ENCODE data around the gene FAR2. TPM values are rescaled to one million over a fixed set of nuclear protein-coding genes. Genes with fewer than 3 reads are reported as not detected.
A peak's percentile ranks its signal among the peaks of the same experiment; 100 is the strongest.

FAR2 gene
- total RNA-seq, 1 experiment from 2014 or later = 22.1 TPM

DNA sequence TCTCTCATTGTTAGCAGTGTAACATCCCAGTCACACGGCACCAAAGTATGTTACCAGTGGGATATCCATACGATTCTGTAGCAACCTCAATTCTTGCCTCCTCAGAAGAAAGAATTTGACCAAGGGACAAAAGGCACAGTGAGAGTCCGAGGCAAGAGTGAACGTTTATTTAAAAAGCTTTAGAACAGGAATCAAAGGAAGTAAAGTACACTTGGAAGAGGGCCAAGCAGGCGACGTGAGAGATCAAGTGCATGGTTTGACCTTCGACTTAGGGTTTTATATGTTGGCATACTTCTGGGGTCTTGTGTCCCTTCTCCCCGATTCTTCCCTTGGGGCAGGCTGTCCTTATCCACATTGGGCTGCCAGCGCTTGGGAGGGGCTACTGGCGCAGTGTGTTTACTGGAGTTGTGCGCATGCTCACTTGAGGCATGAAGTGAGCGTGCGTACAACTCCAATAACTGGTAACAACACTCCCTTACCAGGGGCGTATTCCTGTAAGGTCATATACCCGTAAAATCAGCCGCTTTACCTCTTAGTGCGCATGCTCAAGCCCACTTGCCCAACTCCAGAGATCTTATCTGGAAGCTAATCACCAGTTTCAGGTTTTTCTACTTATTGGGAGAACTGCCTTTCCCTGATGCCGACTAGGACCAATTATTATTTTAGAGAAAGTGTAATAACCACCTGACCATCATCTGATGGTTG, 71.7 kb downstream of the FAR2 start:
- no peaks in the 10 kb centered on the region for H3K79me2 ChIP-seq (ENCODE audit: insufficient read depth, low read length)
- Mint-ChIP-seq H3K27ac (peak overlapping the region in 1 of 3 experiments; percentile 63; a peak in 1 of 7 replicates), H3K4me3 (no peak overlapping the region), H3K27me3 (ENCODE audit: low read depth) (no peaks in the 10 kb centered on the region), H3K36me3 (ENCODE audit: insufficient read depth in 1 of 3, low read depth in 3 of 3) (peaks cover 0 to 5% (median 4%) of the 10 kb centered on the region in 3 experiments; a peak in 5 of 7 replicates), H3K9me3 (peaks cover 0 to 4% of the 10 kb centered on the region in 2 experiments; a peak in 3 of 5 replicates), H3K4me1 (peaks cover 2 to 10% of the 10 kb centered on the region in 2 experiments; a peak in 3 of 4 replicates)
- no peak overlapping the region for H2AK5ac ChIP-seq (ENCODE audit: insufficient read length, low read length)
- H2BK5ac ChIP-seq (ENCODE audit: insufficient read length, low read length) = no peak overlapping the region
- H4K8ac ChIP-seq (replicated peaks; ENCODE audit: insufficient read length, low read depth, low read length) = no peak overlapping the region
- no peak overlapping the region for H2AFZ ChIP-seq (ENCODE audit: low read length)
- H3K14ac ChIP-seq (ENCODE audit: insufficient read depth, low read length) = no peak overlapping the region
- H4K5ac ChIP-seq (ENCODE audit: insufficient read length, low read depth, low read length) = no peak overlapping the region
- 0 out of 2 replicates have a peak, but pooled peaks cover 3% of the 10 kb centered on the region for H3K4me1 ChIP-seq (ENCODE audit: insufficient read depth, low read length)
- no peak overlapping the region for H2BK20ac ChIP-seq (ENCODE audit: low read depth, low read length, poor library complexity, severe bottlenecking)
- H4K20me1 ChIP-seq (ENCODE audit: control insufficient read depth, insufficient read depth, insufficient read length) = no peaks in the 10 kb centered on the region
- TF ChIP-seq, protein P1, sequence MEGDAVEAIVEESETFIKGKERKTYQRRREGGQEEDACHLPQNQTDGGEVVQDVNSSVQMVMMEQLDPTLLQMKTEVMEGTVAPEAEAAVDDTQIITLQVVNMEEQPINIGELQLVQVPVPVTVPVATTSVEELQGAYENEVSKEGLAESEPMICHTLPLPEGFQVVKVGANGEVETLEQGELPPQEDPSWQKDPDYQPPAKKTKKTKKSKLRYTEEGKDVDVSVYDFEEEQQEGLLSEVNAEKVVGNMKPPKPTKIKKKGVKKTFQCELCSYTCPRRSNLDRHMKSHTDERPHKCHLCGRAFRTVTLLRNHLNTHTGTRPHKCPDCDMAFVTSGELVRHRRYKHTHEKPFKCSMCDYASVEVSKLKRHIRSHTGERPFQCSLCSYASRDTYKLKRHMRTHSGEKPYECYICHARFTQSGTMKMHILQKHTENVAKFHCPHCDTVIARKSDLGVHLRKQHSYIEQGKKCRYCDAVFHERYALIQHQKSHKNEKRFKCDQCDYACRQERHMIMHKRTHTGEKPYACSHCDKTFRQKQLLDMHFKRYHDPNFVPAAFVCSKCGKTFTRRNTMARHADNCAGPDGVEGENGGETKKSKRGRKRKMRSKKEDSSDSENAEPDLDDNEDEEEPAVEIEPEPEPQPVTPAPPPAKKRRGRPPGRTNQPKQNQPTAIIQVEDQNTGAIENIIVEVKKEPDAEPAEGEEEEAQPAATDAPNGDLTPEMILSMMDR (conservative IDR thresholded peaks at IDR 0.05) = no peak
- no peaks in the 10 kb centered on the region for H3K27me3 ChIP-seq (ENCODE audit: insufficient read depth, low read length)
- H3K9me3 ChIP-seq (ENCODE audit: control insufficient read depth, low read depth, low read length) = no peaks in the 10 kb centered on the region
- no peak overlapping the region for H3K56ac ChIP-seq (ENCODE audit: insufficient read length, low read depth, low read length)
- H3K4ac ChIP-seq (ENCODE audit: low read depth, low read length) = no peak overlapping the region
- no peak for DNase-seq
- H3T11ph ChIP-seq (ENCODE audit: low read length) = no peak overlapping the region
- WGBS (ENCODE audit: extremely low coverage, insufficient read length, low lambda C conversion rate) = no CpG with 5 or more reads among the region's 18 CpGs
- H2BK12ac ChIP-seq (ENCODE audit: insufficient read length, low read depth, low read length) = no peak overlapping the region
- H3K9ac ChIP-seq (ENCODE audit: extremely low read depth, insufficient read length, low read length) = no peak overlapping the region
- no peak overlapping the region for H2BK120ac ChIP-seq (ENCODE audit: low read depth, low read length, poor library complexity, severe bottlenecking)
- no peak overlapping the region for H3K27ac ChIP-seq (ENCODE audit: insufficient read length, low read depth, low read length)
- H3K18ac ChIP-seq (ENCODE audit: insufficient read length, low read depth, low read length) = no peak overlapping the region
- H2BK15ac ChIP-seq (ENCODE audit: low read depth, low read length) = no peak overlapping the region
- H4K91ac ChIP-seq (ENCODE audit: insufficient read length, low read depth, low read length) = no peak overlapping the region
- no peak overlapping the region for H3K4me2 ChIP-seq (ENCODE audit: insufficient read depth, insufficient read length, low read length)
- H3K23ac ChIP-seq (ENCODE audit: insufficient read length, low read depth, low read length) = no peak overlapping the region
- H3K23me2 ChIP-seq (ENCODE audit: insufficient read length, low read depth, low read length, poor library complexity, severe bottlenecking) = no peaks in the 10 kb centered on the region
- H3K79me1 ChIP-seq (ENCODE audit: insufficient read depth, low read depth, low read length, poor library complexity, severe bottlenecking) = no peaks in the 10 kb centered on the region
